Mesendoderm (in vitro differentiated cells): ENCODE results near the gene SLC45A2.
A peak's percentile ranks its signal among the peaks of the same experiment; 100 is the strongest.

Experiments
- DNase-seq: peaks from one replicate; pipeline ENCODE4 v3.0.0; 2013
- H2AK5ac ChIP-seq: 2 replicates; pipeline ENCODE4 v1.6.1; 2013; ENCODE audit warnings: low read length, inconsistent platforms
- H2BK120ac ChIP-seq: 2 replicates; pipeline ENCODE4 v1.6.1; 2013; ENCODE audit warnings: low read depth, mild to moderate bottlenecking, low read length, moderate library complexity, mixed read lengths
- H2BK15ac ChIP-seq: replicated peaks from 2 replicates; pipeline ENCODE4 v1.6.1; 2013; ENCODE audit warnings: low read depth, mild to moderate bottlenecking, moderate library complexity
- H2BK5ac ChIP-seq: 2 replicates; pipeline ENCODE4 v1.6.1; 2013; ENCODE audit warnings: low read length, inconsistent platforms
- H3K18ac ChIP-seq: 2 replicates; pipeline ENCODE4 v1.6.1; 2013; ENCODE audit warnings: mild to moderate bottlenecking, low read length, mixed read lengths
- H3K23ac ChIP-seq: one replicate; pipeline ENCODE4 v1.6.1; 2013; ENCODE audit warnings: low read length
- H3K27ac ChIP-seq: 2 replicates; pipeline ENCODE4 v1.5.1; 2013; ENCODE audit warnings: low read depth, mild to moderate bottlenecking, inconsistent platforms, low read length, moderate library complexity
- H3K27me3 ChIP-seq: 2 replicates; pipeline ENCODE4 v1.6.1; 2013; ENCODE audit warnings: low read length, control low read depth, mild to moderate bottlenecking, inconsistent platforms; ENCODE audit not compliant: insufficient read depth, poor library complexity
- H3K36me3 ChIP-seq: 2 replicates; pipeline ENCODE4 v1.6.1; 2013; ENCODE audit warnings: low read length, inconsistent platforms; ENCODE audit not compliant: control insufficient read depth, insufficient read depth
- H3K4ac ChIP-seq: one replicate; pipeline ENCODE4 v1.6.1; 2013; ENCODE audit warnings: low read depth, mild to moderate bottlenecking, low read length, moderate library complexity
- H3K4me1 ChIP-seq: 2 replicates; pipeline ENCODE4 v1.6.1; 2013; ENCODE audit warnings: low read depth, low read length, inconsistent platforms; ENCODE audit not compliant: control insufficient read depth
- H3K4me2 ChIP-seq: 2 replicates; pipeline ENCODE4 v1.6.1; 2013; ENCODE audit warnings: low read length
- H3K4me3 ChIP-seq: 2 replicates; pipeline ENCODE4 v1.5.1; 2013; ENCODE audit warnings: mild to moderate bottlenecking, low read length
- H3K56ac ChIP-seq: one replicate; pipeline ENCODE4 v1.6.1; 2013; ENCODE audit warnings: low read length
- H3K79me1 ChIP-seq: 2 replicates; pipeline ENCODE4 v1.6.1; 2013; ENCODE audit warnings: low read length, inconsistent platforms
- H3K79me2 ChIP-seq: 2 replicates; pipeline ENCODE4 v1.6.1; 2013; ENCODE audit warnings: mild to moderate bottlenecking, low read length; ENCODE audit not compliant: control insufficient read depth, insufficient read depth
- H3K9ac ChIP-seq: 2 replicates; pipeline ENCODE4 v1.6.1; 2013; ENCODE audit warnings: low read length, inconsistent platforms
- H4K5ac ChIP-seq: one replicate; pipeline ENCODE4 v1.6.1; 2013; ENCODE audit warnings: low read length
- H4K8ac ChIP-seq: one replicate; pipeline ENCODE4 v1.6.1; 2013; ENCODE audit warnings: low read depth, mild to moderate bottlenecking, control low read depth, low read length, moderate library complexity
- WGBS: extraction: QIAGEN DNeasy Blood & Tissue Kit; methylation state at CpG from one replicate; pipeline ENCODE4 v1.1.7; 2013; ENCODE audit warnings: low lambda C conversion rate, missing lambda C conversion rate; ENCODE audit not compliant: insufficient coverage; ENCODE audit errors: extremely low coverage; 5-methylcytosine and 5-hydroxymethylcytosine counted together

The SLC45A2 gene

DNA sequence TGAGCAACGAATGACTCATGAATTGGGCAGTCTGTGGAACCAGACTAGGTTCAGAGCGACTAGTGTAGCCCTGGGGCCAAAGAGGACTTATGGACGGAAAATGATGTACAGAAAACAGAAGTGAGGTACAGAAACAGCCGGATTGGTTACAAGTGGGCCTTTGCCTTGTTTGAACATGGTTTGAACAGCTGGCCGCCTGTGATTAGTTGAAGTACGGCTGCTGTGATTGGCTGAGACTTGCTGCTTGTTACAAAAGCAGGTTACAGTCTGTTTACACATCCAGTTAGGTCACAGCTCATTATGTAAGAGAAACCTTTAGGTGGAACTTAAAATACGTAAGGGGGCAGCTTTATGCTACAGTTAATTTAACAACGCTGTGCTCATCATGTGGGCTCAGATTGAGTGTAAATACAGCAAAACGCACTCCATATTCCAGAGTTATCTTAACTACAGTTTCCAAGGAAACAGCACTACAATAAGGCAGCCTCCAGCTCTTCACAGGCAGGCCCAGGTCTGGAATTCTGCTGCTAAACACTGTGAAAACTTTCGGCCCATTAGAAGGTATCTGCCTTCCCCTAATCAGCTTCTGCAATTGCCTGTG lies 16.8 kb upstream of the SLC45A2 start:
- Histone ChIP-seq H3K4me3 (no peak overlapping the region), H2BK5ac (no peak overlapping the region), H2AK5ac (no peak overlapping the region), H3K79me1 (no peaks in the 10 kb centered on the region), H3K27me3 (no peaks in the 10 kb centered on the region), H3K18ac (no peak overlapping the region), H2BK120ac (no peak overlapping the region), H3K4me1 (no peaks in the 10 kb centered on the region), H4K8ac (no peak overlapping the region), H3K23ac (no peak overlapping the region), H4K5ac (no peak overlapping the region), H3K4me2 (no peak overlapping the region), H3K27ac (no peak overlapping the region), H3K79me2 (no peaks in the 10 kb centered on the region), H3K9ac (no peak overlapping the region), H3K36me3 (no peaks in the 10 kb centered on the region), H3K56ac (no peak overlapping the region), H2BK15ac (no peak overlapping the region), H3K4ac (no peak overlapping the region)
- DNase-seq: peak; percentile 57
- no CpG with 5 or more reads among the region's 10 CpGs for WGBS

DNA sequence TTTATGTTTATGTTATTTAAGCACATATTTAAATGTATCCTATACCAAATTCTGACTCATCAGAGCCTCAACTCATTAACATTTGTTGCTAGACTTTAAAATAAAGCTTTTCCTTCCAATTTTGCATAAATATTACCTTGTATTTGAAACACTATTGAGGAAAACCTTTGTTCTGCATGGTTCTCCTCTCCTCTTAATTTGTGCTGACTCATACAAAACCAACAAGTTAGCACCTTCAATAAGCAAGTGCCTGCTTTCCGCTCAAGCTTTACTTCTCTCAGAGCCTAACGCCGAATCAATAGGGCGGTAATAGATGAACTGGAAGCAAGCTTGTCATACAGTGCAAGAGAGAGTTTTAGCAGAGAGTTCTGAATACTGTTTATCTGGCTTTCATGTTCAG lies 15.5 kb upstream of the SLC45A2 start:
- no peak overlapping the region for H2BK5ac ChIP-seq
- WGBS: no CpG with 5 or more reads among the region's 4 CpGs
- H3K79me2 ChIP-seq: no peaks in the 10 kb centered on the region
- no peak overlapping the region for H4K5ac ChIP-seq
- no peaks in the 10 kb centered on the region for H3K36me3 ChIP-seq
- H3K23ac ChIP-seq: no peak overlapping the region
- no peak overlapping the region for H2BK15ac ChIP-seq
- no peak overlapping the region for H3K9ac ChIP-seq
- no peak overlapping the region for H3K18ac ChIP-seq
- no peak overlapping the region for H2AK5ac ChIP-seq
- H3K4me2 ChIP-seq: no peak overlapping the region
- no peaks in the 10 kb centered on the region for H3K27me3 ChIP-seq
- H3K79me1 ChIP-seq: no peaks in the 10 kb centered on the region
- H3K27ac ChIP-seq: no peak overlapping the region
- H3K56ac ChIP-seq: no peak overlapping the region
- no peak overlapping the region for H3K4me3 ChIP-seq
- peak overlapping the region; percentile 21 for H2BK120ac ChIP-seq
- H3K4ac ChIP-seq: no peak overlapping the region
- H3K4me1 ChIP-seq: no peaks in the 10 kb centered on the region
- DNase-seq: peak; percentile 12
- H4K8ac ChIP-seq: no peak overlapping the region

DNA sequence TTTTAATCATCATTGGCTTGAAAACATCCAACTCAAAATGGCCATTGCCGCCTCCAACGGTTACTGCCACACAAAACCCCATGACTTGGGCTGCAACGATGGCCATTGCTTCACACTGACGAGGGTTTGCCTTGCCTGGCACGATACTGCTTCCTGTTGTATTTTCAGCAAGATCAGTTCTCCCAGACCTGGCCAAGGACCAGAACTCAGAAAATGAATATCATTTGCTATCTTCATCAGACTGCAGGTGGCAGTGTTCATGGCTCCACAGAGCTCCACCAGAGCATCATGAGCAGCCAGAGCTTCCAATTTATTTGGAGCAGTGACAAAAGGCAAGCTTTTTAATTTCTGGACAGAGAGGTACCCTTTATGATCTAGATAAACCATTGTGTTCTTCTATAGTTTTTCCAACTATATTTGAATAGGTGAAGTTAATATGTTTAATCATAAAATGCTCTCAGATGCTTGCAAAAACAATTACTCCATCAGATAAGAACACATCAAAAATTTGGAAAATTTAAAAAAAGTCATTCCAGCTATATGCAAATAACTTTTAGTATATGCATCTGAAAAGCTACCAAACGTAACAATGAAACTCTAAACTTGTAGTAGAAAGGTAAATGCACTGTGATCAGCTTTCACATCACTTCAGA lies 13.0 kb upstream of the SLC45A2 start:
- H4K8ac ChIP-seq: no peak overlapping the region
- H3K36me3 ChIP-seq: no peaks in the 10 kb centered on the region
- no peaks in the 10 kb centered on the region for H3K27me3 ChIP-seq
- no peak overlapping the region for H3K4ac ChIP-seq
- H3K23ac ChIP-seq: no peak overlapping the region
- H3K4me2 ChIP-seq: no peak overlapping the region
- no peak overlapping the region for H3K27ac ChIP-seq
- DNase-seq: peak; percentile 71
- no peaks in the 10 kb centered on the region for H3K79me2 ChIP-seq
- H3K4me1 ChIP-seq: no peaks in the 10 kb centered on the region
- H3K18ac ChIP-seq: no peak overlapping the region
- no peak overlapping the region for H3K4me3 ChIP-seq
- no peak overlapping the region for H2BK120ac ChIP-seq
- no peak overlapping the region for H2BK15ac ChIP-seq
- H3K79me1 ChIP-seq: no peaks in the 10 kb centered on the region
- no peak overlapping the region for H4K5ac ChIP-seq
- H2BK5ac ChIP-seq: no peak overlapping the region
- no peak overlapping the region for H3K56ac ChIP-seq
- no peak overlapping the region for H2AK5ac ChIP-seq
- WGBS: no CpG with 5 or more reads among the region's 6 CpGs
- H3K9ac ChIP-seq: no peak overlapping the region

DNA sequence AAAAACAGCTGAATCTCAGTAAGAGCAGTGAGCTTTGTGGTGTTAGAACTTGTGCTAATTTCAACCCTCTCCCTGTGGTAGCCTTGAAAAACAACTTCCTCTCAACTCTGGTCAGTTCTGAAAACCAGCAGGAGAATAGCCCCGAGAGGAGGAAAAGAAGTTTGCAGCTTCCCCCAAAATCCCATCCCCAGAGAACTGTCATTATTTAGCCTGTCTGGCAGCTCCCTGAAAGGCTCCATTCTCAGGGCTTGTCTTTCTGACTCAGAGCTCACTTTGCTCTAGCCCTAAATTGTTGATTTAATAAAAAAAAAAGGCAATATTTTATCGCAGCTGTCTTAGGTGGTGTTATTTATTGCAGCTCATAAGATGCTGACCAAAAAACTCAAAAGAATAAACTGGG lies 11.4 kb upstream of the SLC45A2 start:
- Histone ChIP-seq H3K4me3 (no peak overlapping the region), H3K4ac (no peak overlapping the region), H3K4me1 (no peaks in the 10 kb centered on the region), H2AK5ac (no peak overlapping the region), H3K18ac (no peak overlapping the region), H2BK120ac (no peak overlapping the region), H3K36me3 (no peaks in the 10 kb centered on the region), H2BK5ac (no peak overlapping the region), H4K8ac (no peak overlapping the region), H3K23ac (no peak overlapping the region), H3K79me2 (no peaks in the 10 kb centered on the region), H3K4me2 (no peak overlapping the region), H3K9ac (no peak overlapping the region), H2BK15ac (no peak overlapping the region), H4K5ac (no peak overlapping the region), H3K27ac (no peak overlapping the region), H3K56ac (no peak overlapping the region), H3K27me3 (no peaks in the 10 kb centered on the region), H3K79me1 (no peaks in the 10 kb centered on the region)
- no peak for DNase-seq
- WGBS: no CpG with 5 or more reads among the region's 2 CpGs

DNA sequence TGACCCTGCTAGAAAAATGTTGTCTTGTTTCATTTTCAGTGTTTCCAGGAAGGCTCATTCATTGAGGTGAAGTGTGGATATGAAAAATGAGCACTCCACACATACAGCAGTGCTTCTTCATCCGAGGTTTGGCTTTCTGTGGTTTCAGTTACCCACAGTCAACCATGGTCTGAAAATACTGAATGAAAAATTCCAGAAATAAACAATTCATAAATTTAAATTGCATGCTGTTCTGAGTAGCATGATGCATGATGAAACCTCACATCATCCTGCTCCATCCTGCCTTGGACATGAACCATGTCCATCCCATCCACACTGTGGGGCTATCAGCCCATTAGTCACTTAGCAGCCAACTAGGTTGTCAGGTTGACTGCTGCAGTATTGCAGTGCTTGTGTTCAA lies 10.4 kb upstream of the SLC45A2 start:
- WGBS: no CpG with 5 or more reads among the region's 1 CpG
- no peak overlapping the region for H2BK120ac ChIP-seq
- H3K56ac ChIP-seq: no peak overlapping the region
- H2BK15ac ChIP-seq: no peak overlapping the region
- no peaks in the 10 kb centered on the region for H3K79me2 ChIP-seq
- no peak overlapping the region for H3K4ac ChIP-seq
- DNase-seq: peak; percentile 25
- no peaks in the 10 kb centered on the region for H3K79me1 ChIP-seq
- no peak overlapping the region for H3K4me2 ChIP-seq
- H3K27ac ChIP-seq: no peak overlapping the region
- no peak overlapping the region for H3K23ac ChIP-seq
- no peak overlapping the region for H4K5ac ChIP-seq
- no peak overlapping the region for H3K9ac ChIP-seq
- no peak overlapping the region for H2BK5ac ChIP-seq
- no peak overlapping the region for H3K4me3 ChIP-seq
- H3K27me3 ChIP-seq: no peaks in the 10 kb centered on the region
- no peaks in the 10 kb centered on the region for H3K36me3 ChIP-seq
- no peak overlapping the region for H4K8ac ChIP-seq
- no peak overlapping the region for H2AK5ac ChIP-seq
- H3K18ac ChIP-seq: no peak overlapping the region
- H3K4me1 ChIP-seq: no peaks in the 10 kb centered on the region

DNA sequence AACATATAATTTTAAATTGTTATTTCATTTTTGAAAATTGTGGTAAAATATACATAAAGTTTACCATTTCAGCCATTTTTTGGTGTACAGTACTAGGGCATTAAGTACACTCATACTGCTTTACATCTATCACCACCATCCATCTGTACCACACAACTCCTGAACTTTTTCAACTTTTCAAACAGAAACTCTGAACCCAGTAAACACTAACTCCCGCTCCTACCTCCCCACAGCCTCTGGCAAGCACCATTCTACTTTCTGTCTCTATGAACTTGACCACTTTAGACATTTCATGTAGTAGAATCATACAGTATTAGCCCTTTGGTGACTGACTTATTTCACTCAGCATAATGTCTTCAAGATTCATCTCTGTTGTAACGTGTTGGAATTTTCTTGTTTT lies 8.4 kb upstream of the SLC45A2 start:
- Histone ChIP-seq H3K9ac (no peak overlapping the region), H2BK5ac (no peak overlapping the region), H3K27me3 (no peaks in the 10 kb centered on the region), H3K4me3 (no peak overlapping the region), H4K8ac (no peak overlapping the region), H3K4me2 (no peak overlapping the region), H2BK120ac (no peak overlapping the region), H2BK15ac (no peak overlapping the region), H3K27ac (no peak overlapping the region), H3K4me1 (no peaks in the 10 kb centered on the region), H3K56ac (no peak overlapping the region), H3K23ac (no peak overlapping the region), H4K5ac (no peak overlapping the region), H3K79me2 (no peaks in the 10 kb centered on the region), H3K36me3 (peaks cover 2% of the 10 kb centered on the region), H3K79me1 (no peaks in the 10 kb centered on the region), H3K4ac (no peak overlapping the region), H2AK5ac (no peak overlapping the region), H3K18ac (no peak overlapping the region)
- no CpG with 5 or more reads among the region's 2 CpGs for WGBS
- no peak for DNase-seq
